Memory B cell (primary cell): ENCODE results near the gene AP4M1.
A peak's percentile ranks its signal among the peaks of the same experiment; 100 is the strongest.

Experiments
- ATAC-seq: fragments of 150-1000 bp; cut with Tn5 transposase; 2 replicates; pipeline ENCODE4 v1.10.0; 2021; ENCODE audit warnings: low read depth, mild to moderate bottlenecking, moderate library complexity
- DNase-seq, 2 donors: peaks; one replicate each; pipeline ENCODE4 v3.0.0; 2022; ENCODE audit warnings: low spot score in 2 of 2
- H3K27ac Mint-ChIP-seq: one replicate; pipeline ENCODE4 v1.8.0; 2022; ENCODE audit warnings: mild to moderate bottlenecking, moderate library complexity, mixed read lengths
- H3K27me3 Mint-ChIP-seq: one replicate; pipeline ENCODE4 v1.8.0; 2022; ENCODE audit warnings: mixed read lengths
- H3K36me3 Mint-ChIP-seq: one replicate; pipeline ENCODE4 v1.8.0; 2022; ENCODE audit warnings: mild to moderate bottlenecking, mixed read lengths
- H3K4me1 Mint-ChIP-seq: one replicate; pipeline ENCODE4 v1.8.0; 2022; ENCODE audit warnings: mixed read lengths
- H3K4me3 Mint-ChIP-seq: one replicate; pipeline ENCODE4 v1.8.0; 2022; ENCODE audit warnings: mild to moderate bottlenecking, moderate library complexity, mixed read lengths
- H3K9me3 Mint-ChIP-seq: one replicate; pipeline ENCODE4 v1.8.0; 2022; ENCODE audit warnings: mixed read lengths

The AP4M1 gene

GRCh38 chr7:100107890-100108289 is 6.4 kb downstream of the AP4M1 start:
- no peaks in the 10 kb centered on the region for H3K9me3 Mint-ChIP-seq
- no peak overlapping the region for H3K27ac Mint-ChIP-seq
- H3K27me3 Mint-ChIP-seq, result no peaks in the 10 kb centered on the region
- H3K4me3 Mint-ChIP-seq, result no peak overlapping the region
- H3K36me3 Mint-ChIP-seq, result peaks cover 23% of the 10 kb centered on the region
- H3K4me1 Mint-ChIP-seq, result peaks cover 4% of the 10 kb centered on the region
- no peak for ATAC-seq
- DNase-seq, result no peak

GRCh38 chr7:100109521-100110163 is 8.2 kb downstream of the AP4M1 start:
- no peaks in the 10 kb centered on the region for H3K27me3 Mint-ChIP-seq
- no peak for DNase-seq
- H3K27ac Mint-ChIP-seq, result no peak overlapping the region
- no peaks in the 10 kb centered on the region for H3K9me3 Mint-ChIP-seq
- peaks cover 21% of the 10 kb centered on the region for H3K36me3 Mint-ChIP-seq
- H3K4me1 Mint-ChIP-seq, result no peaks in the 10 kb centered on the region
- no peak overlapping the region for H3K4me3 Mint-ChIP-seq
- no peak for ATAC-seq

DNA sequence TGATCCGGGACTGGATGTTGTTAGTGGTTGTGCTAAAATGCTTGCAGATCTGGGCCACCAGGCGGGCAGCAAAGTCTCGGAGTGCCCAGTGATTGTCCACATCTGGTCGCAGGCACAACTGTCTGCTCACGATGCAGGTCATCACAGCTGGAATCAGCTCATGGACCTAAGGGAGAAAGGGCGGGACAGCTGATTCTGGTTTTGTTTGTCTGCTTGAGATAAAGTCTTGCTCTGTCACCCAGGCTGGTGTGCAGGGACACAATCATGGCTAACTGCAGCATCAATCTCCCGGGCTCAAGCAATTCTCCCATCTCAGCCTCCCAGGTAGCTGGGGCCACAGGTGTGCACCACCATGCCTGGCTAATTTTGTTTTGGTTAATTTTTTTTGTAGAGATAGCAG is 9.7 kb downstream of the AP4M1 start:
- ATAC-seq, result no peak
- H3K36me3 Mint-ChIP-seq, result peaks cover 22% of the 10 kb centered on the region
- H3K4me1 Mint-ChIP-seq, result peaks cover 2% of the 10 kb centered on the region

DNA sequence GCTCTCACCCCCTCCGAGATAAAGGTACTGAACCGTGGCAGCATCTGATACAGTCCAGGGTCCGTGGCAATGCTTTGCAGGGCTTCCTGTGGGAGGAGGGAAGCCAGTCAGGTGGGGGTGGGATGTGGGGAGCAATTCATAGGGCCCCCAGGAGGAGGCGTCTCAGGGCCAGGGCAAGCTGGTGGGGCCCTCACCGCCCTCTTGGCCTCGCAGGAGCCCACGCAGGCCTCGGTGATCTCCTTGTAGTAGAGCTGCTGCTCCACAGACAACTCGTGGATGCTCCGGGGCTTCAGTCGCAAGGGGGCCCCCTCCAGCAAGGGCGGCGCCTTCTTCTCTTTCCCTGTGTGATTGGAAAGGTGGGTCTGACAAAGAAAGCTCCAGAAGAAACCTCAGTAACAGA is 10.5 kb downstream of the AP4M1 start:
- no peaks in the 10 kb centered on the region for H3K27me3 Mint-ChIP-seq
- no peak overlapping the region for H3K4me3 Mint-ChIP-seq
- peaks cover 2% of the 10 kb centered on the region for H3K4me1 Mint-ChIP-seq
- H3K9me3 Mint-ChIP-seq, result no peaks in the 10 kb centered on the region
- ATAC-seq (no peak), DNase-seq (no peak)
- H3K36me3 Mint-ChIP-seq, result peaks cover 22% of the 10 kb centered on the region
- H3K27ac Mint-ChIP-seq, result no peak overlapping the region

More for the DNA sequence above, 9.7 kb downstream of the AP4M1 start:
- H3K27ac Mint-ChIP-seq, result no peak overlapping the region
- DNase-seq, result no peak
- H3K9me3 Mint-ChIP-seq, result no peaks in the 10 kb centered on the region
- no peaks in the 10 kb centered on the region for H3K27me3 Mint-ChIP-seq
- H3K4me3 Mint-ChIP-seq, result no peak overlapping the region

GRCh38 chr7:100115026-100115425 is 13.6 kb downstream of the AP4M1 start:
- Mint-ChIP-seq H3K4me1 (peaks cover 12% of the 10 kb centered on the region), H3K36me3 (peaks cover 11% of the 10 kb centered on the region), H3K27ac (no peak overlapping the region), H3K27me3 (no peaks in the 10 kb centered on the region), H3K9me3 (no peaks in the 10 kb centered on the region), H3K4me3 (no peak overlapping the region)
- no peak for ATAC-seq
- DNase-seq, result no peak

- ATAC-seq (no peak), DNase-seq (no peak)
- Mint-ChIP-seq H3K4me1 (peaks cover 22% of the 10 kb centered on the region), H3K36me3 (peaks cover 8% of the 10 kb centered on the region), H3K27me3 (no peaks in the 10 kb centered on the region), H3K27ac (peak overlapping the region; percentile 98), H3K9me3 (no peaks in the 10 kb centered on the region), H3K4me3 (peak overlapping the region; percentile 95)
These were observed 17.1 kb downstream of the AP4M1 start for GRCh38 chr7:100118388-100119071.

GRCh38 chr7:100119072-100119969 is 17.9 kb downstream of the AP4M1 start, which contains the start of the genes CNPY4 and TAF6:
TSS of gene CNPY4 (plus strand) at chr7:100119634. CDS start at chr7:100119745, 111 bp downstream.
TSS of gene TAF6 (minus strand) at chr7:100119358. CDS start at chr7:100114209, 5,149 bp downstream.
- DNase-seq, result peak; percentile 89 to 91
- H3K36me3 Mint-ChIP-seq, result peaks cover 8% of the 10 kb centered on the region
- no peaks in the 10 kb centered on the region for H3K27me3 Mint-ChIP-seq
- H3K4me3 Mint-ChIP-seq, result peak within 1 kb of the TSS; percentile 95
- H3K4me1 Mint-ChIP-seq, result peaks cover 22% of the 10 kb centered on the region
- ATAC-seq, result peak; percentile 81
- H3K9me3 Mint-ChIP-seq, result no peaks in the 10 kb centered on the region
- peak within 1 kb of the TSS; percentile 98 for H3K27ac Mint-ChIP-seq

GRCh38 chr7:100119970-100120732 is 18.7 kb downstream of the AP4M1 start:
- H3K4me3 Mint-ChIP-seq, result peak overlapping the region; percentile 95
- no peaks in the 10 kb centered on the region for H3K27me3 Mint-ChIP-seq
- H3K4me1 Mint-ChIP-seq, result peaks cover 28% of the 10 kb centered on the region
- DNase-seq (peak in 1 of 2 donors; percentile 50), ATAC-seq (peak; percentile 46)
- no peaks in the 10 kb centered on the region for H3K9me3 Mint-ChIP-seq
- peak overlapping the region; percentile 98 for H3K27ac Mint-ChIP-seq
- peaks cover 8% of the 10 kb centered on the region for H3K36me3 Mint-ChIP-seq

DNA sequence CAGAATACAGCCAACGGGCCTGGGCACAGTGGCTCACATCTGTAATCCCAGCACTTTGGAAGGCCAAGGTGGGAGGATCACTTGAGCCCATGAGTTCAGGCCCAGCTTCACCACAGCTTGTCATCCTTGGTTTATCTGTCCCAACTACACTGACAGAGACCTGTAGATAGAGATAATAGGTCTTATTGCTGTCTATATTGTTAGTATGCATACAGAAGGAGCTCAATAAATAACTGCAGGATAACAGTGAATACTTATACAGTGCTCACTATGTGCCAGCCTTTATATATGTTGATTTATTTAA is 19.2 kb downstream of the AP4M1 start:
- Mint-ChIP-seq H3K4me1 (peaks cover 28% of the 10 kb centered on the region), H3K36me3 (peaks cover 8% of the 10 kb centered on the region), H3K9me3 (no peaks in the 10 kb centered on the region), H3K27me3 (no peaks in the 10 kb centered on the region), H3K27ac (peak overlapping the region; percentile 98), H3K4me3 (peak overlapping the region; percentile 95)
- no peak for DNase-seq
- no peak for ATAC-seq

DNA sequence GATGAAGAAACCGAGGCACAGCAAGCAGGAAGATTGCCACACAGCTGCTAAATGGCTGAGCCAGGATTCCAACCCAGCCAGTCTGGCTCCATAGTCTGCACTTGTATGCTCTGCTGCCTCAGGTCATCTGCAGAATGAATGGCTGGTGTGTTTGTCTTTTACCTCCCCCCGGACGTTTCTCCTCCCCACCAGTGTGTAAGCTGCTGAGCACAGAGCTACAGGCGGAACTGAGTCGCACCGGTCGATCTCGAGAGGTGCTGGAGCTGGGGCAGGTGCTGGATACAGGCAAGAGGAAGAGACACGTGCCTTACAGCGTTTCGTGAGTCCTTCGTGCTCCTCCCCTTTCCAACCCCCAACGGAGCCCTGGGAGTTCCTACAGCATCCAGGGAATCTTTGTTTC is 20.6 kb downstream of the AP4M1 start:
- H3K27ac Mint-ChIP-seq, result no peak overlapping the region
- H3K4me1 Mint-ChIP-seq, result peaks cover 28% of the 10 kb centered on the region
- no peaks in the 10 kb centered on the region for H3K27me3 Mint-ChIP-seq
- peaks cover 3% of the 10 kb centered on the region for H3K36me3 Mint-ChIP-seq
- ATAC-seq (no peak), DNase-seq (no peak)
- H3K4me3 Mint-ChIP-seq, result no peak overlapping the region
- no peaks in the 10 kb centered on the region for H3K9me3 Mint-ChIP-seq

GRCh38 chr7:100122568-100122967 is 21.1 kb downstream of the AP4M1 start:
- Mint-ChIP-seq H3K27me3 (no peaks in the 10 kb centered on the region), H3K27ac (no peak overlapping the region), H3K36me3 (peaks cover 3% of the 10 kb centered on the region), H3K4me3 (no peak overlapping the region), H3K9me3 (no peaks in the 10 kb centered on the region), H3K4me1 (peaks cover 28% of the 10 kb centered on the region)
- no peak for DNase-seq
- no peak for ATAC-seq

DNA sequence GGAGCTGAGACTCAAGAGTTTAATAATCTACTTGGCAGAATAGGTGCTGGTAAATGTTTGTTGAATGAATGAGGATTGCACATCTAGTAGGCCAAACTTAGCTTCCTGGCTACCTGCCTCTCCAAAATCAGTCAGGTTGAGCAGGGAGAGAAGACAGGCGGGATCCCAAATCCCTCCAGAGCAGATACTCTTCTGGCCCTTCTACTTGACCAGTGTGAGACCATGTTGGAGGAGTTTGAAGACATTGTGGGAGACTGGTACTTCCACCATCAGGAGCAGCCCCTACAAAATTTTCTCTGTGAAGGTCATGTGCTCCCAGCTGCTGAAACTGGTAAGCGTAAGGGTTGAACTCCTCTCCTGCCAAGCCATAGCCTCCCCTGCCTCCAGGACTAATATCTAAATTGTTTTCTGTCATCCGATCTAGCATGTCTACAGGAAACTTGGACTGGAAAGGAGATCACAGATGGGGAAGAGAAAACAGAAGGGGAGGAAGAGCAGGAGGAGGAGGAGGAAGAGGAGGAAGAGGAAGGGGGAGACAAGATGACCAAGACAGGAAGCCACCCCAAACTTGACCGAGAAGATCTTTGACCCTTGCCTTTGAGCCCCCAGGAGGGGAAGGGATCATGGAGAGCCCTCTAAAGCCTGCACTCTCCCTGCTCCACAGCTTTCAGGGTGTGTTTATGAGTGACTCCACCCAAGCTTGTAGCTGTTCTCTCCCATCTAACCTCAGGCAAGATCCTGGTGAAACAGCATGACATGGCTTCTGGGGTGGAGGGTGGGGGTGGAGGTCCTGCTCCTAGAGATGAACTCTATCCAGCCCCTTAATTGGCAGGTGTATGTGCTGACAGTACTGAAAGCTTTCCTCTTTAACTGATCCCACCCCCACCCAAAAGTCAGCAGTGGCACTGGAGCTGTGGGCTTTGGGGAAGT is 23.1 kb downstream of the AP4M1 start:
- peaks cover 26% of the 10 kb centered on the region for H3K4me1 Mint-ChIP-seq
- H3K36me3 Mint-ChIP-seq, result peaks cover 3% of the 10 kb centered on the region
- H3K4me3 Mint-ChIP-seq, result peak overlapping the region; percentile 45
- ATAC-seq (no peak), DNase-seq (no peak)
- H3K9me3 Mint-ChIP-seq, result no peaks in the 10 kb centered on the region
- H3K27ac Mint-ChIP-seq, result peak overlapping the region; percentile 46
- no peaks in the 10 kb centered on the region for H3K27me3 Mint-ChIP-seq
